Neural cell (in vitro differentiated cells): ENCODE results near the gene FBXO7. TPM values are rescaled to one million over a fixed set of nuclear protein-coding genes. Genes with fewer than 3 reads are reported as not detected.

Source experiments
- H2AFZ ChIP-seq: fragments of 200-600, 300-800 bp; sonication (generic), shearing (Covaris generic); 2 replicates; pipeline ENCODE4 v1.6.0; 2014; ENCODE audit warnings: low read depth, mild to moderate bottlenecking, antibody characterized with exemption, low read length, moderate library complexity
- H3F3A ChIP-seq: fragments of 200-600 bp; shearing (Covaris generic); 2 replicates; pipeline ENCODE4 v1.6.1; 2016; ENCODE audit warnings: mild to moderate bottlenecking, moderate library complexity, mixed read lengths, antibody characterized with exemption, low read length; ENCODE audit not compliant: insufficient read depth, poor library complexity, severe bottlenecking
- H3K27ac ChIP-seq: fragments of 200-600, 300-800 bp; sonication (generic), shearing (Covaris generic); 2 replicates; pipeline ENCODE4 v1.5.1; 2014; ENCODE audit warnings: mild to moderate bottlenecking, low read length, moderate library complexity
- H3K27me3 ChIP-seq: fragments of 300-800, 200-600 bp; sonication (generic), shearing (Covaris generic); 2 replicates; pipeline ENCODE4 v1.6.0; 2014; ENCODE audit warnings: mild to moderate bottlenecking, low read depth, low read length, moderate library complexity; ENCODE audit not compliant: insufficient read depth
- H3K36me3 ChIP-seq: fragments of 300-800, 200-600 bp; sonication (generic), shearing (Covaris generic); 2 replicates; pipeline ENCODE4 v1.5.1; 2014; ENCODE audit warnings: mild to moderate bottlenecking, antibody characterized with exemption, low read length, moderate library complexity; ENCODE audit not compliant: insufficient read depth
- H3K4me2 ChIP-seq: fragments of 300-800, 200-600 bp; sonication (generic), shearing (Covaris generic); 2 replicates; pipeline ENCODE4 v1.6.0; 2014; ENCODE audit warnings: mild to moderate bottlenecking, low read length
- H3K4me3 ChIP-seq: fragments of 300-800, 200-600 bp; sonication (generic), shearing (Covaris generic); 2 replicates; pipeline ENCODE4 v1.5.1; 2014; ENCODE audit warnings: mild to moderate bottlenecking, low read length, moderate library complexity
- H3K79me2 ChIP-seq: fragments of 200-600 bp; shearing (Covaris generic); replicated peaks from 2 replicates; pipeline ENCODE4 v1.6.0; 2014; ENCODE audit warnings: mild to moderate bottlenecking, low read length, moderate library complexity; ENCODE audit not compliant: insufficient read depth
- H3K9ac ChIP-seq: fragments of 300-800, 200-600 bp; sonication (generic), shearing (Covaris generic); 2 replicates; pipeline ENCODE4 v1.6.1; 2016; ENCODE audit warnings: mild to moderate bottlenecking, low read length, mixed read lengths
- H3K9me2 ChIP-seq: fragments of 200-600 bp; shearing (Covaris generic); 2 replicates; pipeline ENCODE4 v1.6.1; 2016; ENCODE audit warnings: mild to moderate bottlenecking, low read length, mixed read lengths; ENCODE audit not compliant: insufficient read depth
- H3K9me3 ChIP-seq: fragments of 200-600, 300-800 bp; sonication (generic), shearing (Covaris generic); 2 replicates; pipeline ENCODE4 v1.6.1; 2016; ENCODE audit warnings: mild to moderate bottlenecking, mixed run types, low read length, moderate library complexity, mixed read lengths
- H4K20me1 ChIP-seq: fragments of 200-600 bp; shearing (Covaris generic); 2 replicates; pipeline ENCODE4 v1.6.1; 2016; ENCODE audit warnings: mild to moderate bottlenecking, mixed run types; ENCODE audit not compliant: insufficient read depth
- EP300 ChIP-seq: fragments of 450-650 bp; conservative IDR thresholded peaks from 2 replicates; pipeline ENCODE4 v1.6.1; 2014; ENCODE audit warnings: antibody characterized with exemption, mild to moderate bottlenecking, moderate library complexity; ENCODE audit not compliant: poor library complexity, severe bottlenecking
- EZH2 ChIP-seq: fragments of 200-600, 300-800 bp; shearing (Covaris generic), sonication (generic); IDR thresholded peaks from 2 replicates; pipeline ENCODE4 v1.6.1; 2014; ENCODE audit warnings: antibody characterized with exemption, low read length, borderline replicate concordance, mild to moderate bottlenecking; ENCODE audit not compliant: insufficient read depth, poor library complexity, severe bottlenecking
- MXI1 ChIP-seq: fragments of 450-650 bp; conservative IDR thresholded peaks from 2 replicates; pipeline ENCODE4 v1.6.1; 2014; ENCODE audit warnings: antibody characterized with exemption, mild to moderate bottlenecking; ENCODE audit not compliant: poor library complexity, severe bottlenecking
- POLR2AphosphoS5 ChIP-seq: IDR thresholded peaks from 2 replicates; pipeline ENCODE4 v1.6.1; 2012
- RAD21 ChIP-seq: fragments of 450-650 bp; conservative IDR thresholded peaks from 2 replicates; pipeline ENCODE4 v1.6.1; 2014; ENCODE audit warnings: antibody characterized with exemption, mild to moderate bottlenecking, moderate library complexity
- SMC3 ChIP-seq: fragments of 450-650 bp; conservative IDR thresholded peaks from 2 replicates; pipeline ENCODE4 v1.6.1; 2014; ENCODE audit warnings: antibody characterized with exemption, mild to moderate bottlenecking, moderate library complexity; ENCODE audit not compliant: poor library complexity
- TAF1 ChIP-seq: IDR thresholded peaks from 2 replicates; pipeline ENCODE4 v1.6.1; 2012; ENCODE audit warnings: low read depth
- polyA minus RNA-seq: library from RNA; depleted of rRNA, polyadenylated mRNA; stranded (reverse); fragments of >200 nt; gene quantifications from 2 replicates; pipeline ENCODE4 v1.2.3, GENCODE V29; 2014
- polyA plus RNA-seq: library from polyadenylated mRNA; depleted of rRNA; stranded (reverse); fragments of >200 nt; gene quantifications from 2 replicates; pipeline ENCODE4 v1.2.3, GENCODE V29; 2014
- TF ChIP-seq, protein P1 (sequence below): fragments of 450-650 bp; IDR thresholded peaks from 2 replicates; pipeline ENCODE4 v1.5.1; 2014; ENCODE audit warnings: antibody characterized with exemption, mild to moderate bottlenecking, moderate library complexity; ENCODE audit not compliant: poor library complexity, severe bottlenecking
- TF ChIP-seq, protein P2 (sequence below): IDR thresholded peaks from 2 replicates; pipeline ENCODE4 v1.6.1; 2012; ENCODE audit warnings: borderline replicate concordance

Gene FBXO7
- polyA plus RNA-seq (50.7 and 51.2 TPM in 2 replicates), polyA minus RNA-seq (61.6 and 64.5 TPM in 2 replicates)

DNA sequence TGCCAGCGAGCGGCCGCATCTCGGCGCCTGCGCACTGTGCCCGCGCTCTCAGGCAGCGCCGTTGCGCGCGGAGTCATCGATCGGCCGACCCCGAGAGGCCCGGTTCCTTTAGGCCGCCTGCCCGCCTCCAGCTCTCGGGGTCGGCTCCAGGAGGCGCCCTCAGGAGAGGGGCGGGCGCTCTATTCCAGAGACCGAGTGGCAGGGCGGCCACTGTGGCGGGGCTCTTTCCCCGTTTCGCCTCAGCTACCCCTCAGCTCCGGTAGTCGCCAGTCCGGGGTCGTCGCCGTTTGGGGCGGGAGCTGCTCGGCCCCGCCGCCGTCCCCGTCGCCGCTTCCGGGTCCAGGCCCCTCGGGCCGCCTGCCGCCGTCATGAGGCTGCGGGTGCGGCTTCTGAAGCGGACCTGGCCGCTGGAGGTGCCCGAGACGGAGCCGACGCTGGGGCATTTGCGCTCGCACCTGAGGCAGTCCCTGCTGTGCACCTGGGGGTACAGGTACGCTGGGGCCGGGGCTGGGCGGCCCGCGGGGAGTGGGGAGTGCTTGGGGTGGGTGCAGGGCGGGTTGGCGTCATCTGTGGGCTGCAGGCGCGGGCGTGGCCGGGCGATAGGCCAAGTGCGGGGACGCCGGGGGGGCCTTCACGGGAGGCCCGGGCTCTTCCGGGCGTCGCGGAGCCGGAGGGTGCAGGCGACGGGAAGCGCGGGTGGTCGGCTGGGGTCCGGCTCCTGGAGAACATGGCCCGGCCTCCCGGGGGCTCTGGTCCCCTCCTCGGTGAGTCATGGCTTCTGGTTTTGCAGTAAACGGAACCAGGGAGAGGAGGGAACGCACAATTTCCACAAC, at the start of gene FBXO7:
Gene FBXO7 (plus strand): TSS at position 177 of the 833 bp plus-strand sequence. CDS start 192 bp downstream, at position 369.
- H3K9me3 ChIP-seq, result no peaks in the 10 kb centered on the region

DNA sequence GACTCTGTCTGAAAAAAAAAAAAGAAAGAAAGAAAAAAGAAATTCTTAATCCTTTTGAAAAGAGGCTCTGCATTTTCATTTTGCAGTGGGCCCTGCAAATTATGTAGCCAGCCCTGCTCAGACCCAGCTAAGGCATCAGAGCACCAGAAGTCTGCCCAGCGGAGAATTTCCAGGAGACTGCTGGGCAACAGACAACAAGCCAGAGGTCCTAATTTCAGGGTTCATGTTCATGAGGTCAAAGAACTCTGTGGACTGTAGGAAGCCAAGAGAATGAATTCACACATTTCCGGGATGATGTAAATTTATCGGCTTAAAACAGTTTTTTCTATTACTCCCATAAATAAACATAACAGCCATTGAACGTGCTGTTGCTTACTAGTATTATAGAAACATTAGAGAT, 47.7 kb upstream of the FBXO7 start:
- H3F3A ChIP-seq, result no peaks in the 10 kb centered on the region
- H3K9ac ChIP-seq, result no peak overlapping the region
- H3K79me2 ChIP-seq, result no peaks in the 10 kb centered on the region
- TF ChIP-seq, protein P1, sequence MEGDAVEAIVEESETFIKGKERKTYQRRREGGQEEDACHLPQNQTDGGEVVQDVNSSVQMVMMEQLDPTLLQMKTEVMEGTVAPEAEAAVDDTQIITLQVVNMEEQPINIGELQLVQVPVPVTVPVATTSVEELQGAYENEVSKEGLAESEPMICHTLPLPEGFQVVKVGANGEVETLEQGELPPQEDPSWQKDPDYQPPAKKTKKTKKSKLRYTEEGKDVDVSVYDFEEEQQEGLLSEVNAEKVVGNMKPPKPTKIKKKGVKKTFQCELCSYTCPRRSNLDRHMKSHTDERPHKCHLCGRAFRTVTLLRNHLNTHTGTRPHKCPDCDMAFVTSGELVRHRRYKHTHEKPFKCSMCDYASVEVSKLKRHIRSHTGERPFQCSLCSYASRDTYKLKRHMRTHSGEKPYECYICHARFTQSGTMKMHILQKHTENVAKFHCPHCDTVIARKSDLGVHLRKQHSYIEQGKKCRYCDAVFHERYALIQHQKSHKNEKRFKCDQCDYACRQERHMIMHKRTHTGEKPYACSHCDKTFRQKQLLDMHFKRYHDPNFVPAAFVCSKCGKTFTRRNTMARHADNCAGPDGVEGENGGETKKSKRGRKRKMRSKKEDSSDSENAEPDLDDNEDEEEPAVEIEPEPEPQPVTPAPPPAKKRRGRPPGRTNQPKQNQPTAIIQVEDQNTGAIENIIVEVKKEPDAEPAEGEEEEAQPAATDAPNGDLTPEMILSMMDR, result no peak
- TF ChIP-seq TAF1, result no peak
- no peak for TF ChIP-seq EZH2
- no peak for TF ChIP-seq MXI1
- TF ChIP-seq, protein P2, sequence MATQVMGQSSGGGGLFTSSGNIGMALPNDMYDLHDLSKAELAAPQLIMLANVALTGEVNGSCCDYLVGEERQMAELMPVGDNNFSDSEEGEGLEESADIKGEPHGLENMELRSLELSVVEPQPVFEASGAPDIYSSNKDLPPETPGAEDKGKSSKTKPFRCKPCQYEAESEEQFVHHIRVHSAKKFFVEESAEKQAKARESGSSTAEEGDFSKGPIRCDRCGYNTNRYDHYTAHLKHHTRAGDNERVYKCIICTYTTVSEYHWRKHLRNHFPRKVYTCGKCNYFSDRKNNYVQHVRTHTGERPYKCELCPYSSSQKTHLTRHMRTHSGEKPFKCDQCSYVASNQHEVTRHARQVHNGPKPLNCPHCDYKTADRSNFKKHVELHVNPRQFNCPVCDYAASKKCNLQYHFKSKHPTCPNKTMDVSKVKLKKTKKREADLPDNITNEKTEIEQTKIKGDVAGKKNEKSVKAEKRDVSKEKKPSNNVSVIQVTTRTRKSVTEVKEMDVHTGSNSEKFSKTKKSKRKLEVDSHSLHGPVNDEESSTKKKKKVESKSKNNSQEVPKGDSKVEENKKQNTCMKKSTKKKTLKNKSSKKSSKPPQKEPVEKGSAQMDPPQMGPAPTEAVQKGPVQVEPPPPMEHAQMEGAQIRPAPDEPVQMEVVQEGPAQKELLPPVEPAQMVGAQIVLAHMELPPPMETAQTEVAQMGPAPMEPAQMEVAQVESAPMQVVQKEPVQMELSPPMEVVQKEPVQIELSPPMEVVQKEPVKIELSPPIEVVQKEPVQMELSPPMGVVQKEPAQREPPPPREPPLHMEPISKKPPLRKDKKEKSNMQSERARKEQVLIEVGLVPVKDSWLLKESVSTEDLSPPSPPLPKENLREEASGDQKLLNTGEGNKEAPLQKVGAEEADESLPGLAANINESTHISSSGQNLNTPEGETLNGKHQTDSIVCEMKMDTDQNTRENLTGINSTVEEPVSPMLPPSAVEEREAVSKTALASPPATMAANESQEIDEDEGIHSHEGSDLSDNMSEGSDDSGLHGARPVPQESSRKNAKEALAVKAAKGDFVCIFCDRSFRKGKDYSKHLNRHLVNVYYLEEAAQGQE, result no peak
- no peak overlapping the region for H2AFZ ChIP-seq
- H3K9me2 ChIP-seq, result no peaks in the 10 kb centered on the region
- H3K27me3 ChIP-seq, result peaks cover 3% of the 10 kb centered on the region
- H3K9me3 ChIP-seq, result no peaks in the 10 kb centered on the region
- H3K4me3 ChIP-seq, result no peak overlapping the region
- no peak overlapping the region for H3K4me2 ChIP-seq
- no peaks in the 10 kb centered on the region for H4K20me1 ChIP-seq
- no peaks in the 10 kb centered on the region for H3K36me3 ChIP-seq
- no peak overlapping the region for H3K27ac ChIP-seq

More for the DNA sequence above, at the start of gene FBXO7:
- Histone ChIP-seq H2AFZ (peak within 1 kb of the TSS; percentile 92), H4K20me1 (no peaks in the 10 kb centered on the region), H3K79me2 (peaks cover 43% of the 10 kb centered on the region), H3K27me3 (no peaks in the 10 kb centered on the region), H3K4me3 (peak within 1 kb of the TSS; percentile 97), H3K9ac (peak within 1 kb of the TSS; percentile 92), H3K4me2 (peak within 1 kb of the TSS; percentile 98), H3K36me3 (no peaks in the 10 kb centered on the region), H3F3A (no peaks in the 10 kb centered on the region), H3K9me2 (no peaks in the 10 kb centered on the region), H3K27ac (peak within 1 kb of the TSS; percentile 82)
- TF ChIP-seq RAD21, result peak; percentile 54
- peak; percentile 56 for TF ChIP-seq MXI1
- peak; percentile 52 for TF ChIP-seq TAF1
- peak; percentile 72 for TF ChIP-seq POLR2AphosphoS5
- TF ChIP-seq, protein P2, result no peak
- peak; percentile 72 for TF ChIP-seq SMC3
- TF ChIP-seq, protein P1, result peak; percentile 89
- TF ChIP-seq EP300, result peak; percentile 8
- no peak for TF ChIP-seq EZH2
